Measurements from ENCODE around the gene DNAJC24. TPM values are rescaled to one million over a fixed set of nuclear protein-coding genes. Genes with fewer than 3 reads are reported as not detected.

Gene DNAJC24
- total and polyA plus RNA-seq, 9 of the 15 experiments (the other 6 are each of a cell fraction or from before 2014, with no cell fraction given): 12.2 to 31.9 (median 16.9) TPM

- TF ChIP-seq VEZF1 (CRISPR knock-in tag; IDR thresholded peaks at IDR 0.05) (peak; percentile 35; the same call in 1 of the 2 replicates), ZNF696 (CRISPR knock-in tag; conservative IDR thresholded peaks at IDR 0.05) (no peak), PCBP2 (IDR thresholded peaks at IDR 0.05; ENCODE audit: low read depth, low read length, poor library complexity, severe bottlenecking) (no peak), HMBOX1 (IDR thresholded peaks at IDR 0.05) (peak; percentile 82), HNRNPUL1 (IDR thresholded peaks at IDR 0.05; ENCODE audit: low read length) (no peak), TBL1XR1 (IDR thresholded peaks at IDR 0.05; ENCODE audit: low read length in 2 of 2) (0 out of 4 replicates have a peak, but pooled peaks of 1 of the 2 experiments have one; percentile 7), PATZ1 (CRISPR knock-in tag; IDR thresholded peaks at IDR 0.05; ENCODE audit: borderline replicate concordance) (no peak), PTTG1 (tag; IDR thresholded peaks at IDR 0.05; ENCODE audit: low read depth) (no peak), SMARCA4 (IDR thresholded peaks at IDR 0.05) (peak; percentile 51; the same call in 1 of the 2 replicates), OTX1 (CRISPR knock-in tag; IDR thresholded peaks at IDR 0.05) (no peak), CHD2 (IDR thresholded peaks at IDR 0.05; ENCODE audit: low read depth, low read length) (no peak), RCOR1 (IDR thresholded peaks at IDR 0.05; ENCODE audit: borderline replicate concordance in 1 of 2, low read depth in 2 of 2, low read length in 2 of 2) (peak in 1 of 2 experiments; percentile 63; a peak in 1 of 4 replicates), PHF8 (IDR thresholded peaks at IDR 0.05; ENCODE audit: borderline replicate concordance, low read length) (no peak), MYBL2 (IDR thresholded peaks at IDR 0.05; ENCODE audit: low read depth) (no peak), MYBL2 (CRISPR knock-in tag; IDR thresholded peaks at IDR 0.05; ENCODE audit: borderline replicate concordance) (no peak), U2AF2 (optimal IDR thresholded peaks at IDR 0.05; ENCODE audit: low read depth, low read length) (no peak), CC2D1A (IDR thresholded peaks at IDR 0.05) (peak; percentile 25; the same call in 1 of the 2 replicates), PHTF2 (CRISPR knock-in tag; IDR thresholded peaks at IDR 0.05) (no peak), TEAD4 (IDR thresholded peaks at IDR 0.05; ENCODE audit: low read length) (peak; percentile 62; the same call in 1 of the 2 replicates), TEAD4 (CRISPR knock-in tag; IDR thresholded peaks at IDR 0.05; ENCODE audit: borderline replicate concordance) (no peak), ILK (tag; IDR thresholded peaks at IDR 0.05; ENCODE audit: borderline replicate concordance, low read depth) (no peak)
- TF ChIP-seq, protein P1, sequence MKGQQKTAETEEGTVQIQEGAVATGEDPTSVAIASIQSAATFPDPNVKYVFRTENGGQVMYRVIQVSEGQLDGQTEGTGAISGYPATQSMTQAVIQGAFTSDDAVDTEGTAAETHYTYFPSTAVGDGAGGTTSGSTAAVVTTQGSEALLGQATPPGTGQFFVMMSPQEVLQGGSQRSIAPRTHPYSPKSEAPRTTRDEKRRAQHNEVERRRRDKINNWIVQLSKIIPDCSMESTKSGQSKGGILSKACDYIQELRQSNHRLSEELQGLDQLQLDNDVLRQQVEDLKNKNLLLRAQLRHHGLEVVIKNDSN (CRISPR knock-in tag; IDR thresholded peaks at IDR 0.05): no peak
- TF ChIP-seq, protein P2, sequence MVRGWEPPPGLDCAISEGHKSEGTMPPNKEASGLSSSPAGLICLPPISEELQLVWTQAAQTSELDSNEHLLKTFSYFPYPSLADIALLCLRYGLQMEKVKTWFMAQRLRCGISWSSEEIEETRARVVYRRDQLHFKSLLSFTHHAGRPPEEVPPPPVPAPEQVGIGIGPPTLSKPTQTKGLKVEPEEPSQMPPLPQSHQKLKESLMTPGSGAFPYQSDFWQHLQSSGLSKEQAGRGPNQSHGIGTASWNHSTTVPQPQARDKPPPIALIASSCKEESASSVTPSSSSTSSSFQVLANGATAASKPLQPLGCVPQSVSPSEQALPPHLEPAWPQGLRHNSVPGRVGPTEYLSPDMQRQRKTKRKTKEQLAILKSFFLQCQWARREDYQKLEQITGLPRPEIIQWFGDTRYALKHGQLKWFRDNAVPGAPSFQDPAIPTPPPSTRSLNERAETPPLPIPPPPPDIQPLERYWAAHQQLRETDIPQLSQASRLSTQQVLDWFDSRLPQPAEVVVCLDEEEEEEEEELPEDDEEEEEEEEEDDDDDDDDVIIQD (CRISPR knock-in tag; IDR thresholded peaks at IDR 0.05): no peak
Observed at GRCh38 chr11:31419138-31419537, 49.5 kb downstream of the DNAJC24 start (continued).

Measured in K562 (cell line).